ENCODE measurements around the gene TRABD2B. TPM values are rescaled to one million over a fixed set of nuclear protein-coding genes. Genes with fewer than 3 reads are reported as not detected.

TRABD2B gene
- total and polyA plus RNA-seq, 2 experiments from 2014 or later: 1.6 to 2.0 TPM

GRCh38 chr1:47983691-47984090 is 13.5 kb downstream of the TRABD2B start (continued):
- TF ChIP-seq ZNF462 (CRISPR knock-in tag; IDR thresholded peaks at IDR 0.05) (no peak), ZNF331 (CRISPR knock-in tag; IDR thresholded peaks at IDR 0.05; ENCODE audit: low read depth) (no peak), CTCF (conservative IDR thresholded peaks at IDR 0.05; ENCODE audit: low read depth in 2 of 2) (no peak)

DNA sequence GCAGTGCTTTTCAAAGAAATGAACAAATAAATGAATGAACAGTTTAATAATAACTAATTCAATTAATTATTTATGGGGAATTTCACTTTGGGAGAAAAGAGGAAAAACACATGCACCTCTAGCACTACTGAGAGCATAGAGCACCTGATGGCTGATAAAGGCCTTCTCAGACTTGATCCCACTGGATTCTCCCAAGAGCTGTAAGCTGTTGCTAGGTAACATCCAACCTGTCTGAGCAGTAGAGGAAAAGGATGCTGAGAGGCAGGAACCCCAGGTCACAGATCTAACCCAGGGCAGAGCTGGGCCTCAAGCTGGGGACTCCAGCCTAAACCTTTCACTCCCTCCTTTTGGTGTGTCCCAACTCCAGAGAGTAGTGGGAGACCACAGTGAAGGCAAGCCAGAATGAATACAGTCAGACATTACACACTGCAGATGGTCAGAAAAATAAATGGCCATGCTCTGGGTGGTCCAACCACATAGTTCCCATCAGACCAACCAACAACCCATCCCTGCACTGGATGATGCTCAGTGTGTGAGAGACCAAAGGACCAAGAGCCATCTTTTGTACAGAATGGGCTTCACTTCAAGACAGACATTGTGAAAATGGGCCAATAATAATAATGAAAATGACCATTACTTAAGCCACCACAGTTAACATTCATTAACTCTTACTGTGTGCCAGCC is 15.4 kb downstream of the TRABD2B start:
- Histone ChIP-seq H3K79me2 (replicated peaks; ENCODE audit: insufficient read depth) (peaks cover 49% of the 10 kb centered on the region), H2AFZ (no peak overlapping the region), H3K9me2 (ENCODE audit: insufficient read depth) (0 out of 2 replicates have a peak, but pooled peaks cover 3% of the 10 kb centered on the region), H3K27me3 (ENCODE audit: insufficient read depth) (peaks cover 17% of the 10 kb centered on the region), H3K36me3 (ENCODE audit: insufficient read depth) (no peaks in the 10 kb centered on the region), H4K20me1 (replicated peaks; ENCODE audit: insufficient read depth) (no peaks in the 10 kb centered on the region; the same call in 1 of the 2 replicates), H3F3A (replicated peaks; ENCODE audit: low read depth) (peaks cover 19% of the 10 kb centered on the region), H3K4me1 (ENCODE audit: insufficient read depth) (peaks cover 38% of the 10 kb centered on the region), H3K27ac (ENCODE audit: low read depth) (no peak overlapping the region), H3K4me3 (no peak overlapping the region), H3K4me2 (no peak overlapping the region)
- DNase-seq (ENCODE audit: low spot score) (no peak), ATAC-seq (no peak)
- Mint-ChIP-seq H3K36me3 (ENCODE audit: low read depth) (peaks cover 10% of the 10 kb centered on the region), H3K27ac (no peak overlapping the region), H3K4me1 (peaks cover 61% of the 10 kb centered on the region), H3K27me3 (ENCODE audit: insufficient read depth, low read depth, poor library complexity) (peaks cover 12% of the 10 kb centered on the region), H3K4me3 (no peak overlapping the region), H3K9me3 (peaks cover 12% of the 10 kb centered on the region)
- TF ChIP-seq ZNF331 (CRISPR knock-in tag; IDR thresholded peaks at IDR 0.05; ENCODE audit: low read depth) (no peak), STAT1 (IDR thresholded peaks at IDR 0.05; ENCODE audit: unreplicated experiment) (no peak), EZH2phosphoT487 (IDR thresholded peaks at IDR 0.05; ENCODE audit: unreplicated experiment) (no peak), ZNF462 (CRISPR knock-in tag; IDR thresholded peaks at IDR 0.05) (no peak)
